ENCODE data around the gene SLC5A6.

DNA sequence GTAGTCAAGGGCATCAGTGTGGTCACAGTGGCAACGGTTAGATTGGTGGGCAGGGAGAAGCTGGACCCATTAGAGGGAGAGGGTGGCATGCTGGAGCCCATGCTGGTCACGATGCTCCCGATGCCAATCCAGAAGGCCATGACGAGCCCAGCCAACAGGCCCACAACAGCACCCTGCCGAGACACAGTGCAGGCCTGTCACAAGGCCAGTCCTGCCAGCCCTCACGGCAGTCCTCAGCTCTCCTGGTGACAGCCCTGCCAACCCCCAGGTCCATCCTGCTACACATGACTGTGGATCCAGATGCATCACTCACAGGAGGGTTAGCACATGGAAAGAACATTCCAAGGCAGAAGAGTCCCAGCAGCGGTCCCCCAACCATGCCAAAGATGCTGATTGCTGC lies 10.4 kb downstream of the SLC5A6 start:
- TF ChIP-seq CTCF (IDR thresholded peaks at IDR 0.05) = no peak
- TF ChIP-seq MAX (CRISPR knock-in tag; IDR thresholded peaks at IDR 0.05) = no peak

All from WTC11 (cell line).